Activated CD4-positive, alpha-beta T cell treated with anti-CD3 and anti-CD28 coated beads, Interleukin-2, Interleukin-6, amounts not matched to agents 100 ng/mL and 50 ng/mL, durations not matched to agents 16 hours and 8 hours (primary cell): Measurements from ENCODE around the gene OBSCN.

Source experiments
- DNase-seq: peaks from one replicate; pipeline ENCODE4 v3.0.0-alpha.2; 2020

The OBSCN gene

DNA sequence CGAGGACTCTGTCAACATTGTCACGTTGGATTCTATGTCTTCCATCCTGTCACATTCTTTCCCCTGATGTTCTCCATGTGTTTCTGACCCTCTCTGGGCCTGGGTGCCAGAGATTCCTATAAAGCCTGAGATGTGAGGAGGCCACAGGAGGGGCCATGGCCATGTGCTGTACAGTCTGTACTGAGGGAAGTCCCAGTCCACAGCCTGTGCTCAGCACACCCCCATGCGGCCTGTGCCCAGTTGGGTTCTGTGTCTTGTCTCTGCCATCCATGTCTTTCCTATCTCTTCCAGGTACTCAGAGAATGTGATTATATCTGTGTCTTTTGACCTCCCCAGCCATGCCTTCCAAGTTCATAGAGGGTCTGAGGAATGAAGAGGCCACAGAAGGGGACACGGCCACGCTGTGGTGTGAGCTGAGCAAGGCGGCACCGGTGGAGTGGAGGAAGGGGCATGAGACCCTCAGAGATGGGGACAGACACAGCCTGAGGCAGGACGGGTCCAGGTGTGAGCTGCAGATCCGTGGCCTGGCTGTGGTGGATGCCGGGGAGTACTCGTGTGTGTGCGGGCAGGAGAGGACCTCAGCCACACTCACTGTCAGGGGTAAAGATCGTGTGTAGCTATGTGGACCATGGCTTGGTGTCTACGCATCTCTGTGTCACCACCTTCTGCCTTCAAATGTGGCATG lies 86.1 kb downstream of the OBSCN start:
- no peak for DNase-seq

DNA sequence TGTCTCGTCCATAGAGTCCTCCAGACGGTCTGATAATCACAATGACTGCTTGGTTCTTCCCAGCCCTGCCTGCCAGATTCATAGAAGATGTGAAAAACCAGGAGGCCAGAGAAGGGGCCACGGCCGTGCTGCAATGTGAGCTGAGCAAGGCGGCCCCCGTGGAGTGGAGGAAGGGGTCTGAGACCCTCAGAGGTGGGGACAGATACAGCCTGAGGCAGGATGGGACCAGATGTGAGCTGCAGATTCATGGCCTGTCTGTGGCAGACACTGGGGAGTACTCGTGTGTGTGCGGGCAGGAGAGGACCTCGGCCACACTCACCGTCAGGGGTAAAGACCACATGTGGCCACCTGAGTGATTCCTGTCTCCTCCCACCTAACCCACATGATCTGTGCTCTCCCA lies 86.9 kb downstream of the OBSCN start:
- no peak for DNase-seq

DNA sequence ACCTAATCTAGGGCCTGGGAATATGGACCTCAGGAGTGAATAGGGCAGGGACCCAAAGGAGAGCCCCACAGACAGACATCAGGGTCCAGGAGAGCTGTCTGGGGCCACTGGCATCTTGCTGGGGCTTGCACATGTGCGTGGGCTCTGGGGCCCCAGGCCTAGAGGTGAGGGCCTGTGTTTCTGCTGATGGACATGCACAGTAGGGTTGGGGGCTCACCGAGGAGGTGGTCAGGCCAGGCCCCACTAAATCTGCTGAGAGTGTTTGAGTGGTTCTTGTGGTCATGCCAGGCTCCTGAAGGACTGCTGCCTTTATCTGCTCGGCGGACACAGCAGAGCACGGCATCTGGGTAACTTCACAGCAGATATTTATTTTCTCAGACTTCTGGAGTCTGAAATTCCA lies 87.4 kb downstream of the OBSCN start:
- no peak for DNase-seq

DNA sequence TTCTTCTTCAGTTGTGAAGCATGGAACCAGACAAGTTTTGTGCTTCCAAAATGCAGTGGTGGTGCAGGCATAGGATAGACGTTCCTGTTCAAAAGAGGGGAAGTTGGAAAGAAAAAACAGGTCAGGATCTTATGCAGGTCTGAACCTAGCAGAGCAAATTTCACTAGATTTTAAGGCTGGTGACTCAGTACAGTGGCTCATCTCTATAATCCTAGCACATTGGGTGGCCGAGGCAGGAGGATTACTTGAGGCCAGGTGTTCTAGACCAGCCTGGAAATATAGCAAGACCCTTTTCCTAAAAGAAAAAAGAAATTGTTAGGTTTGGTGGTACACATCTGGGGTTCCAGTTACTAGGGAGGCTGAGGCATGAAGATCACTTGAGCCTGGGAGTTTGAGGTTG lies 88.1 kb downstream of the OBSCN start:
- DNase-seq, result no peak

DNA sequence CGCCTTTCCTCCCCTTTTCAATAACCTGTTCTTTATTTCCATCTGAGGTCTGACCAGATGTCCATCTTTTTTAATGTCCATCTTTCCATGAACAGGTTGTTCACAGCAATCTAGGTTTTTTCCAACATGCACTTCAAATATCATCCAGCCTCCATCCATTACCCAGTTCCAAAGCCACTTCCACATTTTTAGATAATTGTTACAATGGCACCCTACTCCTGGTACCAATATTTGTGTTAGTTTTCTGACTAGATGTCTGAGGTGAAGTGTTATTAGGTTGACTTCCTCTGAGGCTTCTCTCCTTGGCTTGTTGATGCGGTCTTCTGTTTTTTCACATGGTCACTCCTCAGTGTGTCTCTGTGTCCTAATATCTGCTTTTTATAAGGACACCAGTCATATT lies 89.4 kb downstream of the OBSCN start:
- no peak for DNase-seq

DNA sequence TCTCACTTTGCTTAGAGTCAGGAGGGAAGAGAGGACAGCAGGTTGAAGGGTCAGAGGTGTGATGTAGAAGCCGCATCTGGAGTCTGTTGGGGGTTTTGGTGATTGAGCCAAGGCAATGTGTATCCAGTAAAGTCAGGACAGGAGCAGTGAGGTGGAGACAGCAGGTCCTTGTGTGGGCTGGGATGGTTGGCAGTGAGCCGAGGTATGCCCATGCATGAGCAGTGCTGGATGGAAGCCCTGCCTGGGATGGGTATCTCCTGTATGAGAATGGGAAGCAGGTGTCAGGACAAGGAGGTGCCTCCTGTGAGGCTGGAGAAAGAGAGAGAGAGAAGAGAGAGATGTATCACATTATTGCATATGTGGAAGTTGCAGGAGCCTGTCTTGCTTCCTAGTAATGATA lies 90.0 kb downstream of the OBSCN start:
- no peak for DNase-seq

DNA sequence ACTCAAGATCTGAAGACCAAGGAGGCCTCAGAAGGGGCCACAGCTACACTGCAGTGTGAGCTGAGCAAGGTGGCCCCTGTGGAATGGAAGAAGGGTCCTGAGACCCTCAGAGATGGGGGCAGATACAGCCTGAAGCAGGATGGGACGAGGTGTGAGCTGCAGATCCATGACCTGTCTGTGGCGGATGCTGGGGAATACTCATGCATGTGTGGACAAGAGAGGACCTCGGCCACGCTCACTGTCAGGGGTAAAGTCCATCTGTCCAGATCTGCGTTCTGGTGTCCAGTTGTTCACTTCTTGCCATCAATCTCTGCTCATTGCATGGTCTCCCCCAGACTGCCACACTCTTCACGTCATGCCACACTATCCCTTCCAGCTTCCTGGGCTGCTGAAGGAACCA lies 90.6 kb downstream of the OBSCN start:
- no peak for DNase-seq

DNA sequence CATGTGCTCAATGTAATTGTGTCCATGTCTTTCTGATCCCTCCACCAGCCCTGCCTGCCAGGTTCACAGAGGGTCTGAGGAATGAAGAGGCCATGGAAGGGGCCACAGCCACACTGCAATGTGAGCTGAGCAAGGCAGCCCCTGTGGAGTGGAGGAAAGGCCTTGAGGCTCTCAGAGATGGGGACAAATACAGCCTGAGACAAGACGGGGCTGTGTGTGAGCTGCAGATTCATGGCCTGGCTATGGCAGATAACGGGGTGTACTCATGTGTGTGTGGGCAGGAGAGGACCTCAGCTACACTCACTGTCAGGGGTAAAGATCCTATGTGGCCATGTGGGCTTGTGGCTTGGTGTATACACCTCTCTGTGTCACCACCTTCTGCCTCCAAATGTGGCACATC lies 91.4 kb downstream of the OBSCN start:
- no peak for DNase-seq

DNA sequence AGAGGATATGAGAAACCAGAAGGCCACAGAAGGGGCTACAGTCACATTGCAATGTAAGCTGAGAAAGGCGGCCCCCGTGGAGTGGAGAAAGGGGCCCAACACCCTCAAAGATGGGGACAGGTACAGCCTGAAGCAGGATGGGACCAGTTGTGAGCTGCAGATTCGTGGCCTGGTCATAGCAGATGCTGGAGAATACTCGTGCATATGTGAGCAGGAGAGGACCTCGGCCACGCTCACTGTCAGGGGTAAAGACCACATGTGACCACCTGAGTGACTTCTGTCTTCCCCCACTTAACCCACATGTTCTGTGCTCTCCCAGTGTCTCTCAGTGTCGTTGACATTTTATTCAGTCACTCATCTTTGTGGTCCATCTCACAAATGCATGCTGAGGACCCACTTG lies 92.1 kb downstream of the OBSCN start:
- DNase-seq, result no peak

DNA sequence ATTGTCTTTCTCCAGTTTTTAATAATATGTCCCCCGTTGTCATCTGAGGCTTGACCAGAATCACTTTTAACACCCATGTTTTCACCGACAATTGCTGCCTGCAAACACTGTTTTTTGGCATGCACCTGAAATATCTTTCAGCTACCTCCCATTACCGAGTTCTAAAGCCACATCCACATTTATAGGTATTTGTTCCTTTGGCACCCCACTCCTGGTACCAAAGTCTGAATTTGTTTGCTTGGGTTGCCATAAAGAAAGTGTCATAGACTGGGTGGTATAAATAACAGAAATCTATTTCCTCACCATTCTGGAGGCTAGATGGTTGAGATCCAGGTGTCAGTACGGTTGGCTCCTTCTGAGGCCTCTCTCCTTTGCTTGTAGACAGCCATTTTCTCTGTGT lies 94.2 kb downstream of the OBSCN start:
- no peak for DNase-seq

DNA sequence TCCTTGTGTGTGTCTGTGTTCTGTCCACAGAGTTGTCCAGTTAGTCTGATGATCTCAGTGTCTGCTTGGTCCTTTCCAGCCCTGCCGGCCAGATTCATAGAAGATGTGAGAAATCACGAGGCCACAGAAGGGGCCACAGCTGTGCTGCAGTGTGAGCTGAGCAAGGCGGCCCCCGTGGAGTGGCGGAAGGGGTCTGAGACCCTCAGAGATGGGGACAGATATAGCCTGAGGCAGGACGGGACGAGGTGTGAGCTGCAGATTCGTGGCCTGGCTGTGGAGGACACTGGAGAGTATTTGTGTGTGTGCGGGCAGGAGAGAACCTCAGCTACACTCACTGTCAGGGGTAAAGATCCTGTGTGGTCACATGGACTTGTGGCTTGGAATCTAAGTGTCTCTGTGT lies 95.8 kb downstream of the OBSCN start:
- no peak for DNase-seq

DNA sequence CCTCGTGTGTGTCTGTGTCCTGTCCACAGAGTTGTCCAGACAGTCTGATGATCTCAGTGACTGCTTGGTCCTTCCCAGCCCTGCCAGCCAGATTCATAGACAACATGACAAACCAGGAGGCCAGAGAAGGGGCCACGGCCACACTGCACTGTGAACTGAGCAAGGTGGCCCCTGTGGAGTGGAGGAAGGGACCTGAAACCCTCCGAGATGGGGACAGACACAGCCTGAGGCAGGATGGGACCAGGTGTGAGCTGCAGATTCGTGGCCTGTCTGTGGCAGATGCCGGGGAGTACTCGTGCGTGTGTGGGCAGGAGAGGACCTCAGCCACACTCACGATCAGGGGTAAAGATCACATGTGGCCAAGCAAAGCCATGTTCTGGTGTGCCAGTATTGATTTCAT lies 96.4 kb downstream of the OBSCN start:
- no peak for DNase-seq

DNA sequence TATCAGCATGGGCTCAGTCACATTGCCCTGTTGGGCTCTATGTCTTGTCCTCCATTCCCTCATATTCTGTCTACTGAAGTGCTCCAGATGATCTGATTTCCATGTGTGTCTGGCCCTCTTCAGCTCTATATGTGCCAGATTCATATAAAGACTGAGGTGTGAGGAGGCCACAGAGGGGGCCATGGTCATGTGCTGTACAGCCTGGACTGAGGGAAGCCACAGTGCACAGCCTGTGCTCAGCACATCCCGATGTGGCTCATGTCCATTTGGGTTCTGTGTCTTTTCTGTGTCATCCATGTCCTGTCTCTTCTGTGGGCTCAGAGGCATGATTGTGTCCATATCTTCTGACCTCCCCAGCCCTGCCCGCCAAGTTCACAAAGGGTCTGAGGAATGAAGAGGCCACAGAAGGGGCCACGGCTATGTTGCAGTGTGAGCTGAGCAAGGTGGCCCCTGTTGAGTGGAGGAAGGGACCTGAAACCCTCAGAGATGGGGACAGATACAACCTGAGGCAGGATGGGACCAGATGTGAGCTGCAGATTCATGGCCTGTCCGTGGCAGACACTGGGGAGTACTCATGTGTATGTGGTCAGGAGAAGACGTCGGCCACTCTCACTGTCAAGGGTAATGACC lies 97.0 kb downstream of the OBSCN start:
- no peak for DNase-seq

DNA sequence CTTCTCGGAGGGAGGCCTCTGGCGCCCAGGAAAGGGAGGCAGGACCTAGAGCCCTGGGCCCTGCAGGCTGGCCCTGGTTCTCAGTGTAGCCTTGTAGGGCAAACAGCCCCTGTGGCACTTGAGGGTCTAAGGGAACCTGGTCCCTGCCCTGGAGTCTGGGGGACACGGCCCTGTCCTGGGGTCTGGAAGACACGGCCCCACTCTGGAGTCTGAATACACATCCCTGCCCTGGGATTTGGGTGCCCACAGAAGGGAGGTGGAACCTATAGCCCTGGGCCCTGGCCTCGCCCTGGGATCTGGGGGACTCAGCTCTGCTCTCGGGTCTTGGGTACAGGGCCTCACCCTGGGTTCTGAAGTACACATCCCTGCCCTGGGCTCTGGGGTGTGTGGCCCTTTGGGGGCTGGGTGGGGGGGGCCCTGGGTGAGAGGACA lies 97.9 kb downstream of the OBSCN start:
- no peak for DNase-seq

DNA sequence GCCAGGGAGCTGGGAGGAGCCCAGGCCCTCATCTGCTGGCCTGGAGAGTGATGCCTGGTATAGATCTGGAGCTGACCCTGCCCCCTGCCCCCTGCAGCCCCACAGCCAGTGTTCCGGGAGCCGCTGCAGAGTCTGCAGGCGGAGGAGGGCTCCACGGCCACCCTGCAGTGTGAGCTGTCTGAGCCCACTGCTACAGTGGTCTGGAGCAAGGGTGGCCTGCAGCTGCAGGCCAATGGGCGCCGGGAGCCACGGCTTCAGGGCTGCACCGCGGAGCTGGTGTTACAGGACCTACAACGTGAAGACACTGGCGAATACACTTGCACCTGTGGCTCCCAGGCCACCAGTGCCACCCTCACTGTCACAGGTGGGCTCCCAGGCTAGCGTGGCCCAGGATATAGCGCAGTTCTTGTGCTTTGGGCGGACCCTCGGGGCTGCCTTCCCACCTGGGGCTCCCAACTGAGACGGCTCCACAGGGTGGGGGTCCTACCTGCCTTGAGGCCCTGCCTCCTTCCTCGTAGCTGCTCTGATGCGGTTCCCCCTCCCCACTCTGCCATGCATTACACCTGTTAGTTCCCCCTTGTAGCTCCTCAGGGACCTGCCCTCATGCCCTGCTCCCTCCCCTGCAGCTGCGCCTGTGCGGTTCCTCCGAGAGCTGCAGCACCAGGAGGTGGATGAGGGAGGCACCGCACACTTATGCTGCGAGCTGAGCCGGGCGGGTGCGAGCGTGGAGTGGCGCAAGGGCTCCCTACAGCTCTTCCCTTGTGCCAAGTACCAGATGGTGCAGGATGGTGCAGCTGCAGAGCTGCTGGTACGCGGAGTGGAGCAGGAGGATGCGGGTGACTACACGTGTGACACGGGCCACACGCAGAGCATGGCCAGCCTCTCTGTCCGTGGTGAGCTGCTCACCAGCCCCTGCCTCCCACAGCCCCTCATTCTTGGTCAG lies 98.7 kb downstream of the OBSCN start:
- no peak for DNase-seq

DNA sequence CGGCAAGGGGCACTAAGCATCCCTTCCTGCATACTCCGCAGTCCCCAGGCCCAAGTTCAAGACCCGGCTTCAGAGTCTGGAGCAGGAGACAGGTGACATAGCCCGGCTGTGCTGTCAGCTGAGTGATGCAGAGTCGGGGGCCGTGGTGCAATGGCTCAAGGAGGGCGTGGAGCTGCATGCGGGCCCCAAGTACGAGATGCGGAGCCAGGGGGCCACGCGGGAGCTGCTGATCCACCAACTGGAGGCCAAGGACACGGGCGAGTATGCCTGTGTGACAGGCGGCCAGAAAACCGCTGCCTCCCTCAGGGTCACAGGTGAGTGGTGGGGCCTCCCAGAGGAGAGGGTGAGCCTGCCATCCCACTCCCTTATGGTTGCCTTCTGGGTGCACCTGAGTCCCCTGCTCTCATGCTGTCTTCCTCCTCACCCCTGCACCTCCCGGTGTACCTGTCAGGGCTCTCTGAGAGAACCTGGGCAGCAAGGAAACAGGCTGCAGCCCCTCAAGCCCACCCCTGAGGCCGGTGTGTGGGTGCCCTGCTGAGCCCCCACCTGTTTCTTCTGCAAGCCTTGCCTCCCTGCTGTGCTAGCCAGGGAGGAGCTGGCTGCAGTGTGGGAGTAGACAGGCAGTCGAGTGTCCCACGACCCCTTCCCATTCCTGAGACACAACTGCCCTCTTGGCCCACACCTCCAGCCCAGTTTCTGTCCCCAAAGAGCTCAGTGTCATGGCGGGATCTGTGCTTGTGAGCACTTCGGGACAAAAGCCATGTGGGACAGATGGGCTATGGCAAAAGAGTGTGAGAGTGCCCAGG lies 99.6 kb downstream of the OBSCN start:
- DNase-seq, result no peak

DNA sequence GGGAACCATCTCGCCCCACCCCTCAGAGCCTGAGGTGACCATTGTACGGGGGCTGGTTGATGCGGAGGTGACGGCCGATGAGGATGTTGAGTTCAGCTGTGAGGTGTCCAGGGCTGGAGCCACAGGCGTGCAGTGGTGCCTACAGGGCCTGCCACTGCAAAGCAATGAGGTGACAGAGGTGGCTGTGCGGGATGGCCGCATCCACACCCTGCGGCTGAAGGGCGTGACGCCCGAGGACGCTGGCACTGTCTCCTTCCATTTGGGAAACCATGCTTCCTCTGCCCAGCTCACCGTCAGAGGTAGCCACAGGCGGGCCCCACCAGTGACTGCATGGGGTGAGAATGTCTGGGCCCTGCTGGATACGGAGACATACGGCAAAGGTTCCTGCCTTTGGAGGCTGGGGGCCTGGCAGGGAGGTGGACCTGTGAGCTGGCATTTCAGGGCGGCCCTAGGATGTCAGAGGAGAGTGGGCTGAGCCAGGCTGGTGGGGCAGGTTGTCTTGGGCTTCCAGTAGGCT lies 100.3 kb downstream of the OBSCN start:
- no peak for DNase-seq

DNA sequence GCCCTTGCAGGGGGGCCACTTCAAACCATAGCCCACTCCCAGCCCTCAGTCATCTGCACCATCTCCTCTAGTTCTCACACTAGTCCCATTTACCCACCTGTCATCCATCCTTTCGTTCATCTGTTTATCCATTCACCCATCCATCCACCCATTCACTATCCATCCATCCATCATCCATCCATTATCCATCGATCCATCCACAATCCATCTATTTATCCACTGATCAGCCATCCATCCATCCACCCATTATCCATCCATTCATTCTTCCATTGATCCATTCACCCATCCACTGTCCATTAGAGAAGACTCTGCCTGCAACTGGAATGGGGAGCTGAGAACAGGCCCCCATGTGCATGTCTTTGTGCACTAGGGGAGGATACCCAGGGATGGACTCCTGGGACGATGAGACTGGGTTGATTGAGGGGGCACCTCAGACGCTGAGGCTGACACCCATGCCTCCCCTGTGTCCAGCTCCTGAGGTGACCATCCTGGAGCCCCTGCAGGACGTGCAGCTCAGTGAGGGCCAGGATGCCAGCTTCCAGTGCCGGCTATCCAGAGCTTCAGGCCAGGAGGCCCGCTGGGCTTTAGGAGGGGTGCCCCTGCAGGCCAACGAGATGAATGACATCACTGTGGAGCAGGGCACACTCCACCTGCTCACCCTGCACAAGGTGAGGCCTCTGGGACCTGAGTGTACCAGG lies 100.9 kb downstream of the OBSCN start:
- no peak for DNase-seq

DNA sequence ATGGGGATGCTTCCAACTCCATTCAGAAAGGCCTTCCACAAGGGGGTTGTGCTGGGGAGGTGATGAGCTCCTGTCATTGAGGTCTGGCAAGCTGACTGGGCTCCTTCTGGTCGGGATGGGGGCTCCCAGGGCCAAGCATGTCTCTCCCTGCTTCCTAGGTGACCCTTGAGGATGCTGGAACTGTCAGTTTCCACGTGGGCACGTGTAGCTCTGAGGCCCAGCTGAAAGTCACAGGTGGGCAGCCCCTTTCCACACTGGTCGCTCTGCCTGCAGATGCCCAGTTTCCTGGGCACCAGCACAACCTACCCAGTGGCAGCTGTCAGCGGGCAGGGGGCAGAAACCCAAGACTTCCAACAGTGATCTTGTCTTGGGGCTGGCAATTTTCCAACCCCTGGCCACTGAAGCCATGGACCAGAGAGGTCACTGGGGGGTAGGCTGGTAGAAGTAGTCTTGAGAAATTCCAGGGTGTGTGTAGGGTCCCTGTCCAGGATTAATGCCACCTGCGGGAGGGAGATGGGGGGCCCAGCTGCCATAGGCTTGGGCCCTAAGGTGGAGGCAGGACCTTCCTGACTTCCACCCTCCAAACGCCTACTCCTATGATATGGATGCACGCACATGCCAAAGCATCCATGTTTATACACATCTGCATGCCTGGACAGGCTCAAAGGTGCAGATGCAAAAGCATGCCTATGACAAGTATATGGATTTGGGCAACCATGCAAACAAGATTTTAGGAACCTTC lies 101.7 kb downstream of the OBSCN start:
- DNase-seq, result no peak

DNA sequence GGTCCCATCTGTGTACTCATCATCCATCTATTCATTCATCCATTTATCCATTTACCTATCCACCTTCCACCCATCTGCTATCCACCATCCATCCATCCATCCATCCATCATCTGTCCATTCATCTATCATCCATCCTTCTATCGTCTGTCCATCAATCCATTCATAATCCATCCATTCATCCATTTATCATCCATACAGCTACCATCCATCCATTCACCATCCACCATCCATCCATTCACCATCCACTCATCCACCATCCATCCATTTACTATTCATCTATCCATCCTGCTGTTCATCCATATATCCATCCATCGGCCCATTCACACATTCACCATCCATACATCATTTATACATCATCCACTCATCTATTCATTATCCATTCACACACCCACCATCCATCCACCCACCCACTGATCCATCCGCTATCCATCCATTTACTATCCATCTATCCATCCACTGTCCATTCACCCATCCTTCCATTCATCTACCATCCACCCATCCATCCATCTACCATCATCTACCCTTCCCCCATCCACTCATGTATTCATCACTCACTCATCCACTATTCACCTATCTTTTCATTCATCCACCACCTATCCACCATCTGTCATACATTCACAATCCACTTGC lies 102.4 kb downstream of the OBSCN start:
- no peak for DNase-seq

DNA sequence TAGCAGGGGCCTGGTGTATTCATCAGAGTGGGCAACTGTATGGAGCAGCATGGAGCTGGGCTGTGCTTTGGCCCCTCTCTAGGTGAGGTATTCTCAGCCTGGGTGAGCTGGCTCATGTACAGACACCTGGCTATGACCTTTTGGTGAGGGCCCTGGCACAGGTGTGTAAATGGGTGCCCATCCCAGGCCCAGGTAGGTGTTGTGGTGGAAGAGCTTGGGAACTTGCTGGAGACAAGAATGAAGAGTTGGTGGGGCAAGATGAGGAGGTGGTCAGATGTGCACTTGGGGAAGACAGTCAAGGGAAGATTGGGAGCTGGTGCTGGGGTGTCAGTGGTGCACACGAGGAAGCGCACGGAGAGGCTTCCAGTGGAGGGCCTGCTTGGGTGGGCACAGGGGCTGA lies 103.2 kb downstream of the OBSCN start:
- no peak for DNase-seq
